HepG2 (cell line): ENCODE measurements around the gene SH3BGRL2. TPM values are rescaled to one million over a fixed set of nuclear protein-coding genes. Genes with fewer than 3 reads are reported as not detected.

Source experiments
- AGO1 ChIP-seq: fragments of 200-400 bp; formaldehyde crosslinking; IDR thresholded peaks from 2 replicates; pipeline ENCODE4 v1.6.1; 2017; ENCODE audit warnings: mild to moderate bottlenecking, low read depth, low read length, moderate library complexity; ENCODE audit not compliant: poor library complexity, severe bottlenecking
- CBFB ChIP-seq: sonication (generic); formaldehyde crosslinking; IDR thresholded peaks from 2 replicates; pipeline ENCODE4 v1.4.0; 2020; ENCODE audit warnings: missing genetic modification reagents
- E2F2 ChIP-seq: sonication (generic); formaldehyde crosslinking; IDR thresholded peaks from 2 replicates; pipeline ENCODE4 v1.4.0; 2020; ENCODE audit warnings: missing genetic modification reagents, borderline replicate concordance
- ELF1 ChIP-seq: sonication (generic); formaldehyde crosslinking; IDR thresholded peaks from 2 replicates; pipeline ENCODE4 v1.4.0; 2020; ENCODE audit warnings: missing genetic modification reagents
- GABPB1 ChIP-seq: IDR thresholded peaks from 2 replicates; pipeline ENCODE4 v1.6.1; 2016; ENCODE audit warnings: mild to moderate bottlenecking, missing genetic modification reagents, moderate library complexity, missing compliant biosample characterization
- HCFC1 ChIP-seq: fragments of 150-350 bp; IDR thresholded peaks from 2 replicates; pipeline ENCODE4 v1.6.1; 2014; ENCODE audit warnings: low read depth, low read length
- HES4 ChIP-seq: sonication (generic); formaldehyde crosslinking; IDR thresholded peaks from 2 replicates; pipeline ENCODE4 v1.9.0; 2021; ENCODE audit warnings: mild to moderate bottlenecking, missing genetic modification reagents, borderline replicate concordance
- HOXA3 ChIP-seq: sonication (generic); formaldehyde crosslinking; IDR thresholded peaks from 2 replicates; pipeline ENCODE4 v1.5.0; 2020; ENCODE audit warnings: missing genetic modification reagents
- MIER3 ChIP-seq: IDR thresholded peaks from 2 replicates; pipeline ENCODE4 v1.6.1; 2016; ENCODE audit warnings: missing compliant biosample characterization, borderline replicate concordance
- MXD1 ChIP-seq: sonication (generic); formaldehyde crosslinking; IDR thresholded peaks from 2 replicates; pipeline ENCODE4 v1.4.0; 2020; ENCODE audit warnings: mild to moderate bottlenecking, missing genetic modification reagents
- NR2F1 ChIP-seq, 2 experiments: fragments of 450-650 bp in 1 of 2; formaldehyde crosslinking in 1 of 2; IDR thresholded peaks; 2 replicates each; pipeline versions ENCODE4 v1.5.0 to v1.6.1; 2016 to 2020; ENCODE audit warnings: mild to moderate bottlenecking in 1 of 2, missing compliant biosample characterization in 1 of 2, missing genetic modification reagents in 1 of 2, moderate library complexity in 1 of 2
- PAF1 ChIP-seq: IDR thresholded peaks from 2 replicates; pipeline ENCODE4 v1.6.1; 2016; ENCODE audit warnings: missing genetic modification reagents, missing compliant biosample characterization
- SAFB2 ChIP-seq: sonication (generic); formaldehyde crosslinking; IDR thresholded peaks from 2 replicates; pipeline ENCODE4 v1.5.1; 2020; ENCODE audit warnings: missing genetic modification reagents, low read depth, mild to moderate bottlenecking, borderline replicate concordance
- SALL1 ChIP-seq: sonication (generic); formaldehyde crosslinking; IDR thresholded peaks from 2 replicates; pipeline ENCODE4 v1.8.0; 2022; ENCODE audit warnings: mild to moderate bottlenecking, missing genetic modification reagents
- SKI ChIP-seq: fragments of 450-650 bp; IDR thresholded peaks from one replicate; pipeline ENCODE4 v1.6.1; 2018; ENCODE audit warnings: mild to moderate bottlenecking; ENCODE audit not compliant: partially characterized antibody
- SSRP1 ChIP-seq: IDR thresholded peaks from 2 replicates; pipeline ENCODE4 v1.6.1; 2016; ENCODE audit warnings: control low read depth
- TFAP4 ChIP-seq: sonication (generic); IDR thresholded peaks from 2 replicates; pipeline ENCODE4 v1.6.1; 2016; ENCODE audit warnings: low read depth, borderline replicate concordance
- ZNF292 ChIP-seq: sonication (generic); formaldehyde crosslinking; IDR thresholded peaks from 2 replicates; pipeline ENCODE4 v1.8.1; 2022; ENCODE audit warnings: mild to moderate bottlenecking, low read depth, missing genetic modification reagents, borderline replicate concordance
- ZNF609 ChIP-seq: sonication (generic); formaldehyde crosslinking; IDR thresholded peaks from 2 replicates; pipeline ENCODE4 v1.4.0; 2020; ENCODE audit warnings: mild to moderate bottlenecking, missing genetic modification reagents, borderline replicate concordance
- ZNF615 ChIP-seq: sonication (generic); formaldehyde crosslinking; IDR thresholded peaks from 2 replicates; pipeline ENCODE4 v1.5.0; 2020; ENCODE audit warnings: mild to moderate bottlenecking, missing genetic modification reagents, borderline replicate concordance
- ZNF709 ChIP-seq: sonication (generic); formaldehyde crosslinking; IDR thresholded peaks from 2 replicates; pipeline ENCODE4 v1.5.0; 2020; ENCODE audit warnings: mild to moderate bottlenecking, missing genetic modification reagents
- ZNF766 ChIP-seq: sonication (generic); formaldehyde crosslinking; IDR thresholded peaks from 2 replicates; pipeline ENCODE4 v1.5.0; 2020; ENCODE audit warnings: missing genetic modification reagents, borderline replicate concordance
- ZNF816 ChIP-seq: sonication (generic); formaldehyde crosslinking; IDR thresholded peaks from 2 replicates; pipeline ENCODE4 v1.8.0; 2022; ENCODE audit warnings: missing genetic modification reagents, mild to moderate bottlenecking, borderline replicate concordance
- ZNF878 ChIP-seq: sonication (generic); formaldehyde crosslinking; IDR thresholded peaks from 2 replicates; pipeline ENCODE4 v1.8.1; 2023; ENCODE audit warnings: mild to moderate bottlenecking, missing genetic modification reagents, moderate library complexity
- polyA plus RNA-seq, 8 experiments: library from polyadenylated mRNA; depleted of rRNA in 3 of 8; stranded (reverse) in 7 of 8; unstranded in 1 of 8; fragments of >200 nt; fragmentation: Illumina TruSeq in 4 of 8; extraction: Trizol in 4 of 8; gene quantifications; 2 replicates each; pipeline versions ENCODE4 v1.2.1 to v1.2.3, GENCODE V29; 2011 to 2016; ENCODE audit warnings: low read depth in 4 of 8, missing spikeins in 1 of 8, mixed read lengths in 1 of 8; ENCODE audit not compliant: insufficient read depth in 1 of 8
- total RNA-seq, 5 experiments: library from RNA; depleted of rRNA; stranded (reverse); fragments of >200 nt; fragmentation: Illumina TruSeq; extraction: Trizol; gene quantifications; 2 replicates each; pipeline ENCODE4 v1.2.3, GENCODE V29; 2016; ENCODE audit warnings: low read depth in 1 of 5

SH3BGRL2 gene
- total and polyA plus RNA-seq, 2 of the 13 experiments (the other 11 are each of a cell fraction or from before 2014, with no cell fraction given) = 10.9 to 28.8 TPM

- TF ChIP-seq ELF1 (no peak), SAFB2 (CRISPR knock-in tag) (no peak), E2F2 (CRISPR knock-in tag) (no peak), ZNF615 (no peak), HES4 (CRISPR knock-in tag) (no peak), NR2F1 (CRISPR knock-in tag; IDR thresholded peaks at IDR 0.05) (0 out of 4 replicates have a peak, but pooled peaks of 1 of the 2 experiments have one; percentile 16), HCFC1 (no peak), CBFB (no peak), ZNF766 (CRISPR knock-in tag) (no peak), MXD1 (CRISPR knock-in tag) (no peak), ZNF816 (no peak), MIER3 (CRISPR knock-in tag) (peak; percentile 73; the same call in 1 of the 2 replicates), SSRP1 (CRISPR knock-in tag) (no peak), SALL1 (CRISPR knock-in tag) (peak; percentile 23; the same call in 1 of the 2 replicates), PAF1 (CRISPR knock-in tag) (no peak), ZNF609 (CRISPR knock-in tag) (peak; percentile 74; the same call in 1 of the 2 replicates), ZNF709 (no peak), ZNF878 (CRISPR knock-in tag) (no peak), GABPB1 (CRISPR knock-in tag) (no peak), SKI (peak; percentile 61), HOXA3 (CRISPR knock-in tag) (no peak), AGO1 (no peak), ZNF292 (no peak), TFAP4 (no peak)
These were observed 13.6 kb upstream of the SH3BGRL2 start (continued) for GRCh38 chr6:79617518-79617941.
